HFF-Myc (cell line): Measurements from ENCODE around the gene PPP2R2D.

Source experiments
- DNase-seq: peaks from one replicate; pipeline ENCODE4 v3.0.0-alpha.2; 2011; ENCODE audit warnings: low read depth; ENCODE audit errors: extremely low read depth
- H3K4me3 ChIP-seq: replicated peaks from 2 replicates; pipeline ENCODE4 v1.5.1; 2011; ENCODE audit warnings: low read depth, mild to moderate bottlenecking, control low read depth, low read length
- TF ChIP-seq, protein P1 (sequence below): IDR thresholded peaks from 2 replicates; pipeline ENCODE4 v1.5.1; 2012; ENCODE audit warnings: mild to moderate bottlenecking, low read depth, low read length, control low read depth; ENCODE audit errors: missing control alignments

The PPP2R2D gene

DNA sequence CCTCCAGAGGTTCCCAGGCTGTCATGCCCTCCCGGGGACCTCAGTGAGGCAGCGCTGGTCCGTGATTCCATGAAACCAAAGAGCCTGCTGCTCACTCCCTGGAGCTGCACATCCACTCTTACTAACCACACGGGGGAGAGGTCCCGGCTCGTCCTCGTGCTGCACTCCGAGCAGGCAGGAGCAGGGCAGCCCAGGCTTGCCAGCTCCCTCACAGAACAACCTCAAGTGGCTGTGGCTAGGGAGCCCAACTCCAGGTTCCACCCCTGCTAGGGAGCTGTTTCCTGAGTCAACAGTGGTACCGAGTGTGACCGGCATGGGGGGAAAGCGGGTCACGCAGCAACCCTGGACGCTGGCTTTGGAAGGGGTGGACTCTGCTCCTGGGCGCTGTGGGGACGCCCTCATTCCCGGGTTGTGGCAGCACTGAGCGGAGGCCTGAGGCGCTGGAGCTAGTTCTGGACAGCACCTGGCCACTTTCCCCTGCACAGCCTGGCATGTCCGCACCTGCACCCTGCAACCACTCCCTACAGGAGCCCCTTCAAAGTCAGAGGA, 27.9 kb upstream of the PPP2R2D start:
- no peak for DNase-seq
- H3K4me3 ChIP-seq, result no peak overlapping the region
- TF ChIP-seq, protein P1, sequence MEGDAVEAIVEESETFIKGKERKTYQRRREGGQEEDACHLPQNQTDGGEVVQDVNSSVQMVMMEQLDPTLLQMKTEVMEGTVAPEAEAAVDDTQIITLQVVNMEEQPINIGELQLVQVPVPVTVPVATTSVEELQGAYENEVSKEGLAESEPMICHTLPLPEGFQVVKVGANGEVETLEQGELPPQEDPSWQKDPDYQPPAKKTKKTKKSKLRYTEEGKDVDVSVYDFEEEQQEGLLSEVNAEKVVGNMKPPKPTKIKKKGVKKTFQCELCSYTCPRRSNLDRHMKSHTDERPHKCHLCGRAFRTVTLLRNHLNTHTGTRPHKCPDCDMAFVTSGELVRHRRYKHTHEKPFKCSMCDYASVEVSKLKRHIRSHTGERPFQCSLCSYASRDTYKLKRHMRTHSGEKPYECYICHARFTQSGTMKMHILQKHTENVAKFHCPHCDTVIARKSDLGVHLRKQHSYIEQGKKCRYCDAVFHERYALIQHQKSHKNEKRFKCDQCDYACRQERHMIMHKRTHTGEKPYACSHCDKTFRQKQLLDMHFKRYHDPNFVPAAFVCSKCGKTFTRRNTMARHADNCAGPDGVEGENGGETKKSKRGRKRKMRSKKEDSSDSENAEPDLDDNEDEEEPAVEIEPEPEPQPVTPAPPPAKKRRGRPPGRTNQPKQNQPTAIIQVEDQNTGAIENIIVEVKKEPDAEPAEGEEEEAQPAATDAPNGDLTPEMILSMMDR, result no peak

DNA sequence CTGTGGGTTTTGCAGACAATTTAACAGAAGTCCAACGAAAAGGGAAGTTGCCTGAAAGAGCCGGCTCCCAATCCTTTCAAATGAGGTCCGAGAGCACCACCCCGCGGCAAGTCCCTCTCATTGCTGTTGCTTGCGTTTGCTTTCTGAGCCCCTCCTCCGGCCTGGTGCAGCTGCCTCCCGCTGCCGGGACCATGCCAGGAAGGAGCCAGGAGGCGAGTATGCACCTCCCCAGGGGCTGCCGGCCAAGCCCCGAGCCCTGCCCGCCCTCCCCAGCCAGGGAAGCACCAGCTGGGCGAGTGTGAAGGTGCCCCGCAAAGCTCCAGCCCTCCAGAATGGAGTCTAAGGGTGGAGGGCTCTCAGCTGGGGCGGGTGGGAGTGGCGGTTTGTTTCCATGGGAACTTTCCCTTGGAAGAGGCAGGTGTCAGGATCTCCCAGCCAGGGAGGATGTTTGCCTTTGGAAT, 25.8 kb upstream of the PPP2R2D start:
- TF ChIP-seq, protein P1, result peak; percentile 72
- H3K4me3 ChIP-seq, result no peak overlapping the region

DNA sequence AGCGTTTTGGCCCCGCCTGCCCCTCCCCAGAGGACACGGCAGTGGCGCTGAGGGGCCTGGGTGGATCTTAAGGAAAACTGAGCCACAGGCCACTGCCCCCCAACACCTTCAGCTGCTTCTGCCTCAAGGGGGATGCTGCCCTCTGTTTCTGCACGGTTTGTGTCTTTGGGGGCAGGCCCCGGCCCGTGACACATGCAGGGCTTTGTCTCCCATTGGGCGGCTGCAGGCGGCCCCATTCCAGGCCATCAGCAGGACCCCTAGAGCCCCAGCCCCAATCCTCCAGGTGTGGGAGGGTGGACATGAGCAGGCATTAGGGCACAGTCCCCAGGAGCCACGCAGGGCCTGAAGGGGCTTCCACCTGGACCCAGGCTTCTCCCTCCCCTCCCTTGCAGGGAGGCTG, 25.3 kb upstream of the PPP2R2D start:
- TF ChIP-seq, protein P1, result no peak
- no peak overlapping the region for H3K4me3 ChIP-seq

More for the DNA sequence above, 25.8 kb upstream of the PPP2R2D start:
- DNase-seq, result peak; percentile 29

DNA sequence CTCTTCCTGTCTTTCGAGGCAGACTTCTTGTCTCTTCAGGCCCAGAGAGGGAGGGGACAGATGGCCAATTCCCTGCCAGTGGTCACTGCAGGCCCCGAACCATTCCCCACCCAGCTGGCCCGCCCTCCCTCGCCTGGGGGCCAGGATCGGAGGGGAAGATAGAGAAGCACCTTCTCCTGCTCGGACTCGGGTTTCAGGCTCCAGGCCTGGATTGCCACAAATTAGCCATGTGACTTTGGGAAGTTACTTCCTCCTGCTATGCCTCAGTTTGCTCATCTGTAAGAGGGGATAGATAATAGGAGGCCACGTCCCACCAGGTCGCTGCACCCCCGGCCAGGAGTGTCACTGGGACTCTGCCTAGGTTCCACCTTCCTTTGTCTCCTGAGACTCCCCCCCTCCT, 24.8 kb upstream of the PPP2R2D start:
- no peak overlapping the region for H3K4me3 ChIP-seq
- DNase-seq, result no peak
- TF ChIP-seq, protein P1, result no peak

More for the DNA sequence above, 25.3 kb upstream of the PPP2R2D start:
- DNase-seq, result no peak

DNA sequence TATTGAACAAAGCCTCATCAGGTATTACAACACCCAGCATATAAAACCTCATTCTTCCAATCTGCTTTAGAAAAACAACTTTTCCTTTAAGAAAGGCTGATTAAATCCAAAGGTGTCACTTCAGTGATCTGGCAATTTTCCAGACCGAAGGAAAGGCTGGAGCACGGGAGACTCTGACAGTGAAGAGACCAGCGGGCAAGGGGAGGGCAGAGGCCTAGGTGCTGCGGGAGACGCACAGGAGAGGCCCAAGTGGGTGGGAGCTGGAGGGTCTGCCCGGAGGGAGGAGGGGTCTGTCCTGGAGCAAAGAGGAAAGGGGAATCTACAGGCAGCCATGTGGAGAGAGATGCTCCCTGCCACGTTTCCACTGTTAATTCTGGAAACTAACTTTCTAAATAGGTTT, 24.3 kb upstream of the PPP2R2D start:
- TF ChIP-seq, protein P1, result no peak
- no peak overlapping the region for H3K4me3 ChIP-seq
- no peak for DNase-seq

DNA sequence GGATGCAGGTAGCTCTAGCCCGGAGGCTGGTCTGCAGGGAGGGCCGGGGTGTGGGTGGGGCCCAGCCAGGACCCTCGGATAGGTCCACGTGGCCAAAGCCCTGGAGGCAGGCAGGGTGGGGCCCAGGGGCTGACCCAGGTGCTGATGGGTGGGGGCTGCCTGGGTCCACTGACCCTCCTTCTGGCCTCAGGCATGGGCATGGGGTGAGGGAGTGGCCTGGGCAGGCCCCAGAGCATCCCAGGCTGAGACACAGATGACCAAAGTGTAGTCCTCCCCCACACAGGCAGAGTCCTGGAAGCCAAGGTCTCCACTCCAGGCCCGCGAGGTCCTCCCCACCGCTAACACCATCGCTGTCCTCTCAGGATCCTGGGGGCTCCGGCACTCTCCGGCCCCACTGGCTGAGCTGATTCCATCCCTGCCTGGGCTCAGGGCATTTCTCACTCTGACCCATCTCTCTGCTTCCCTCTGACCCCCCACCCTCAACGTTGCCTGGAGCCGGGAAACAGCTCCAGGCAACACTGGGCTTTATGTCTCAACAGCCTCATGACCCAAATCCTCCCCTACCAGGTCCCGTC, 20.7 kb upstream of the PPP2R2D start:
- TF ChIP-seq, protein P1, result no peak
- no peak overlapping the region for H3K4me3 ChIP-seq
- DNase-seq, result no peak
